Adrenal gland (tissue), 5 donors: ENCODE measurements around the gene TP73.

Experiments
- CTCF ChIP-seq, 6 experiments: fragments of 450-650 bp in 4 of 6; fragments of 200-600 bp in 2 of 6; sonication (generic) in 1 of 6; IDR thresholded peaks; 1 replicate in 5 of 6; 2 replicates in 1 of 6; pipeline versions ENCODE4 v1.5.1 to v1.8.0; 2016 to 2021; ENCODE audit warnings: antibody characterized with exemption in 6 of 6, mild to moderate bottlenecking in 2 of 6, moderate library complexity in 1 of 6
- POLR2A ChIP-seq, 2 donors: fragments of 450-650 bp; IDR thresholded peaks; one replicate each; pipeline ENCODE4 v1.6.1; 2017; ENCODE audit warnings: antibody characterized with exemption in 2 of 2, mild to moderate bottlenecking in 2 of 2, moderate library complexity in 1 of 2
- donor health status: DM: no; HTN: no; CAD: no.

- TF ChIP-seq CTCF (IDR thresholded peaks at IDR 0.05) = no peak
- no peak for TF ChIP-seq POLR2A (IDR thresholded peaks at IDR 0.05)
These were observed 87.7 kb downstream of the TP73 start for GRCh38 chr1:3740042-3740441.
